ENCODE results near the gene UCKL1.

The UCKL1 gene

GRCh38 chr20:63945031-63945658 lies 11.1 kb downstream of the UCKL1 start:
- H3K9me2 ChIP-seq (replicated peaks; ENCODE audit: insufficient read depth, low read length) = no peaks in the 10 kb centered on the region
- no peak for TF ChIP-seq CTCF (IDR thresholded peaks at IDR 0.05; ENCODE audit: insufficient read depth, low read length, poor library complexity, severe bottlenecking)
- TF ChIP-seq EZH2phosphoT487 (conservative IDR thresholded peaks at IDR 0.05; ENCODE audit: low read length) = no peak
- no peaks in the 10 kb centered on the region for H3K9me3 ChIP-seq (ENCODE audit: insufficient read depth, low read length)
- no peak overlapping the region for H2AFZ ChIP-seq (ENCODE audit: low read depth, low read length, severe bottlenecking)
- H3K9ac ChIP-seq (ENCODE audit: low read length) = no peak overlapping the region
- H3K27me3 ChIP-seq (ENCODE audit: low read length) = no peaks in the 10 kb centered on the region
- H4K20me1 ChIP-seq (ENCODE audit: low read depth, low read length) = no peaks in the 10 kb centered on the region
- H3K27ac ChIP-seq (ENCODE audit: low read depth, low read length) = no peak overlapping the region
- no peaks in the 10 kb centered on the region for H3K79me2 ChIP-seq (ENCODE audit: insufficient read depth, low read length)
- H3K4me2 ChIP-seq (ENCODE audit: low read depth, low read length, poor library complexity, severe bottlenecking) = no peak overlapping the region
- H3K4me3 ChIP-seq (ENCODE audit: insufficient read depth, low read length, poor library complexity, severe bottlenecking) = no peak overlapping the region
- H3K36me3 ChIP-seq (ENCODE audit: low read length) = no peaks in the 10 kb centered on the region
- peaks cover 12% of the 10 kb centered on the region for H3F3A ChIP-seq (ENCODE audit: insufficient read depth)

- Histone ChIP-seq H3K27me3 (ENCODE audit: low read length) (no peaks in the 10 kb centered on the region), H4K20me1 (ENCODE audit: low read depth, low read length) (no peaks in the 10 kb centered on the region)
Observed at GRCh38 chr20:63944078-63944941, 11.9 kb downstream of the UCKL1 start.

DNA sequence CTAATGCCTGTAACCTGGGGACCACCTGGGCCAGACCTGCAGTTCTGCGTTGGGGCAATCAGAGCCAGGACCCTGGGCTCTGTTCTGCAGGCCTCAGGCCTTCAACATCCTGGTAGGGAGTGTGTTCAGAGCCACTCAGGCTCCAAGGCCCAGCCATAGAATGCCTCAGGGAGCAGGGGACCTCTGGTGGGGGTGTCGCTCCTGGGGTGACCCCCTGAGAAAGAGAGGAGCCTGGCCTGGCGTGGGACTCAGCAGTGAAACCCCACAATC lies 12.5 kb downstream of the UCKL1 start:
- no peaks in the 10 kb centered on the region for H3K27me3 ChIP-seq (ENCODE audit: low read length)
- peaks cover 2% of the 10 kb centered on the region; the same call in 1 of the 2 replicates for H3F3A ChIP-seq (ENCODE audit: insufficient read depth)
- no peak for TF ChIP-seq CTCF (IDR thresholded peaks at IDR 0.05; ENCODE audit: insufficient read depth, low read length, poor library complexity, severe bottlenecking)
- no peak for TF ChIP-seq EZH2phosphoT487 (conservative IDR thresholded peaks at IDR 0.05; ENCODE audit: low read length)
- no peak overlapping the region for H2AFZ ChIP-seq (ENCODE audit: low read depth, low read length, severe bottlenecking)
- no peaks in the 10 kb centered on the region for H3K36me3 ChIP-seq (ENCODE audit: low read length)
- H3K27ac ChIP-seq (ENCODE audit: low read depth, low read length) = no peak overlapping the region
- H3K4me2 ChIP-seq (ENCODE audit: low read depth, low read length, poor library complexity, severe bottlenecking) = no peak overlapping the region
- H4K20me1 ChIP-seq (ENCODE audit: low read depth, low read length) = no peaks in the 10 kb centered on the region
- no peak overlapping the region for H3K4me3 ChIP-seq (ENCODE audit: insufficient read depth, low read length, poor library complexity, severe bottlenecking)
- no peaks in the 10 kb centered on the region for H3K9me2 ChIP-seq (replicated peaks; ENCODE audit: insufficient read depth, low read length)
- no peaks in the 10 kb centered on the region for H3K79me2 ChIP-seq (ENCODE audit: insufficient read depth, low read length)
- no peaks in the 10 kb centered on the region for H3K9me3 ChIP-seq (ENCODE audit: insufficient read depth, low read length)
- H3K9ac ChIP-seq (ENCODE audit: low read length) = no peak overlapping the region

More at GRCh38 chr20:63944078-63944941, 11.9 kb downstream of the UCKL1 start:
- Histone ChIP-seq H3K9me2 (replicated peaks; ENCODE audit: insufficient read depth, low read length) (no peaks in the 10 kb centered on the region), H3K4me3 (ENCODE audit: insufficient read depth, low read length, poor library complexity, severe bottlenecking) (no peak overlapping the region), H3K27ac (ENCODE audit: low read depth, low read length) (no peak overlapping the region), H3K9me3 (ENCODE audit: insufficient read depth, low read length) (no peaks in the 10 kb centered on the region), H3K36me3 (ENCODE audit: low read length) (no peaks in the 10 kb centered on the region), H3K9ac (ENCODE audit: low read length) (no peak overlapping the region), H3K79me2 (ENCODE audit: insufficient read depth, low read length) (no peaks in the 10 kb centered on the region), H2AFZ (ENCODE audit: low read depth, low read length, severe bottlenecking) (no peak overlapping the region), H3F3A (ENCODE audit: insufficient read depth) (peaks cover 8% of the 10 kb centered on the region), H3K4me2 (ENCODE audit: low read depth, low read length, poor library complexity, severe bottlenecking) (no peak overlapping the region)
- no peak for TF ChIP-seq EZH2phosphoT487 (conservative IDR thresholded peaks at IDR 0.05; ENCODE audit: low read length)
- TF ChIP-seq CTCF (IDR thresholded peaks at IDR 0.05; ENCODE audit: insufficient read depth, low read length, poor library complexity, severe bottlenecking) = no peak
